ENCODE data around the gene TLE2.

Gene TLE2

GRCh38 chr19:3029065-3029923 lies at the start of gene TLE2:
TLE2 (minus strand) TSS chr19:3029280; CDS start chr19:3028904, 376 bp downstream.
- peak; percentile 64 for DNase-seq (ENCODE audit: low spot score)

- peak; percentile 67 for DNase-seq (ENCODE audit: low spot score)
Measured at GRCh38 chr19:3075605-3076431, 46.7 kb upstream of the TLE2 start.

GRCh38 chr19:3073931-3074595 lies 45.0 kb upstream of the TLE2 start:
- no peak for DNase-seq (ENCODE audit: low spot score)

GRCh38 chr19:3073159-3073563 lies 44.1 kb upstream of the TLE2 start:
- no peak for DNase-seq (ENCODE audit: low spot score)

- DNase-seq (ENCODE audit: low spot score): no peak
Measured at GRCh38 chr19:3071768-3072167, 42.7 kb upstream of the TLE2 start.

GRCh38 chr19:3068071-3068470 lies 39.0 kb upstream of the TLE2 start:
- DNase-seq (ENCODE audit: low spot score): no peak

- DNase-seq (ENCODE audit: low spot score): no peak
Measured at GRCh38 chr19:3067563-3067962, 38.5 kb upstream of the TLE2 start.

- no peak for DNase-seq (ENCODE audit: low spot score)
Measured at GRCh38 chr19:3066482-3067049, 37.5 kb upstream of the TLE2 start.

- peak; percentile 75 for DNase-seq (ENCODE audit: low spot score)
Measured at GRCh38 chr19:3065675-3066357, 36.7 kb upstream of the TLE2 start.

- no peak for DNase-seq (ENCODE audit: low spot score)
Measured at GRCh38 chr19:3064011-3064330, 34.9 kb upstream of the TLE2 start.

- peak; percentile 84 for DNase-seq (ENCODE audit: low spot score)
Measured at GRCh38 chr19:3062165-3063105, 33.4 kb upstream of the TLE2 start, which contains the start of gene TLE5. TLE5 (minus strand) TSS chr19:3062495; CDS start chr19:3062200, 295 bp downstream.

- DNase-seq (ENCODE audit: low spot score): no peak
Measured at GRCh38 chr19:3061182-3062161, 32.4 kb upstream of the TLE2 start.

GRCh38 chr19:3060857-3061181 lies 31.7 kb upstream of the TLE2 start:
- DNase-seq (ENCODE audit: low spot score): no peak

GRCh38 chr19:3059653-3060052 lies 30.6 kb upstream of the TLE2 start:
- DNase-seq (ENCODE audit: low spot score): no peak

GRCh38 chr19:3058821-3059314 lies 29.8 kb upstream of the TLE2 start:
- DNase-seq (ENCODE audit: low spot score): no peak

GRCh38 chr19:3058009-3058820 lies 29.1 kb upstream of the TLE2 start:
- DNase-seq (ENCODE audit: low spot score): no peak

- DNase-seq (ENCODE audit: low spot score): no peak
Measured at GRCh38 chr19:3057275-3057714, 28.2 kb upstream of the TLE2 start.

GRCh38 chr19:3056417-3057088 lies 27.5 kb upstream of the TLE2 start:
- no peak for DNase-seq (ENCODE audit: low spot score)
